Right atrium auricular region (tissue), 2 donors: ENCODE measurements around the gene RRP7A. TPM values are rescaled to one million over a fixed set of nuclear protein-coding genes. Genes with fewer than 3 reads are reported as not detected.
"Not testable (repeated sequence)": the region's sequence is repeated elsewhere in the genome, so short reads cannot be mapped to it uniquely, and the experiment has no call there.

Experiments used
- DNase-seq: peaks from one replicate; pipeline ENCODE4 v3.0.0-alpha.2; 2019; ENCODE audit warnings: low spot score
- H3K27ac ChIP-seq, 2 donors: fragments of 200-600 bp; sonication (generic); 1 replicate in 1 of 2; 2 replicates in 1 of 2; pipeline ENCODE4 v1.5.1; 2016 to 2019
- H3K27me3 ChIP-seq, 2 donors: fragments of 200-600 bp; sonication (generic); one replicate each; pipeline versions ENCODE4 v1.5.1 to v1.6.0; 2017 to 2019
- H3K36me3 ChIP-seq: fragments of 200-600 bp; sonication (generic); one replicate; pipeline ENCODE4 v1.5.1; 2016
- H3K4me1 ChIP-seq, 2 donors: fragments of 200-600 bp; sonication (generic); one replicate each; pipeline versions ENCODE4 v1.5.1 to v1.6.0; 2017 to 2019
- H3K4me3 ChIP-seq, 2 donors: fragments of 200-600 bp; sonication (generic); 1 replicate in 1 of 2; 2 replicates in 1 of 2; pipeline ENCODE4 v1.5.1; 2017 to 2019; ENCODE audit warnings: mild to moderate bottlenecking in 1 of 2, moderate library complexity in 1 of 2
- H3K9me3 ChIP-seq, 2 donors: fragments of 200-600 bp; sonication (generic); one replicate each; pipeline ENCODE4 v1.5.1; 2019
- total RNA-seq, 2 donors: library from RNA; depleted of rRNA; stranded (reverse); fragments of >200 nt; gene quantifications; one replicate each; pipeline ENCODE4 v1.1.0, GENCODE V29; 2016
- TF ChIP-seq, protein P1 (sequence below), 2 donors: fragments of 200-600 bp; sonication (generic); IDR thresholded peaks; one replicate each; pipeline ENCODE4 v1.5.1; 2019; ENCODE audit warnings: antibody characterized with exemption in 2 of 2

The RRP7A gene
- total RNA-seq, 2 donors from 2014 or later, result 12.9 to 19.4 TPM

DNA sequence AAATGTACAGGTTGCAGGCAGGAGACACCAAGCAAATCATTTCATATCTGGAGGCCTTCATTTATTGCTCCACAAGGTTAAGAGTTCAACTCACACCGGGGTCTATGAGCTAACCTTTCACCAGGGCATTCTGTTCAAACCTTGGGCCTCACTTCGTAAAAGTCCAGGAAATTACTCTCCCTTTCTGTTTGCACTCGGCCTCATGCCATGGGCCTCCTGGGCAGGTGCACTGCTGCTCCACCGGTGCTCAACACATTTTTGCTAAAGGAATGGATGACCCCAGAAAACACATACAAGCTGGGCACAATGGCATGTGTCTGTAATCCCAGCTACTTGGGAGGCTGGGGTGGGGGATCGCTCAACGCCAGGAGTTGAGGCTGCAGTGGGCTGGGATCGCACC lies 16.6 kb upstream of the RRP7A start:
- Histone ChIP-seq H3K27ac (no peak overlapping the region), H3K36me3 (no peaks in the 10 kb centered on the region), H3K27me3 (no peaks in the 10 kb centered on the region), H3K4me3 (no peak overlapping the region), H3K9me3 (no peaks in the 10 kb centered on the region), H3K4me1 (peaks cover 0 to 4% of the 10 kb centered on the region in 2 donors)
- no peak for DNase-seq
- TF ChIP-seq, protein P1, sequence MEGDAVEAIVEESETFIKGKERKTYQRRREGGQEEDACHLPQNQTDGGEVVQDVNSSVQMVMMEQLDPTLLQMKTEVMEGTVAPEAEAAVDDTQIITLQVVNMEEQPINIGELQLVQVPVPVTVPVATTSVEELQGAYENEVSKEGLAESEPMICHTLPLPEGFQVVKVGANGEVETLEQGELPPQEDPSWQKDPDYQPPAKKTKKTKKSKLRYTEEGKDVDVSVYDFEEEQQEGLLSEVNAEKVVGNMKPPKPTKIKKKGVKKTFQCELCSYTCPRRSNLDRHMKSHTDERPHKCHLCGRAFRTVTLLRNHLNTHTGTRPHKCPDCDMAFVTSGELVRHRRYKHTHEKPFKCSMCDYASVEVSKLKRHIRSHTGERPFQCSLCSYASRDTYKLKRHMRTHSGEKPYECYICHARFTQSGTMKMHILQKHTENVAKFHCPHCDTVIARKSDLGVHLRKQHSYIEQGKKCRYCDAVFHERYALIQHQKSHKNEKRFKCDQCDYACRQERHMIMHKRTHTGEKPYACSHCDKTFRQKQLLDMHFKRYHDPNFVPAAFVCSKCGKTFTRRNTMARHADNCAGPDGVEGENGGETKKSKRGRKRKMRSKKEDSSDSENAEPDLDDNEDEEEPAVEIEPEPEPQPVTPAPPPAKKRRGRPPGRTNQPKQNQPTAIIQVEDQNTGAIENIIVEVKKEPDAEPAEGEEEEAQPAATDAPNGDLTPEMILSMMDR (IDR thresholded peaks at IDR 0.05), result no peak

GRCh38 chr22:42535082-42535731 lies 15.6 kb upstream of the RRP7A start:
- not testable (repeated sequence) for DNase-seq, H3K9me3 ChIP-seq, H3K27ac ChIP-seq, H3K36me3 ChIP-seq, H3K4me3 ChIP-seq, H3K27me3 ChIP-seq, H3K4me1 ChIP-seq

GRCh38 chr22:42533638-42533977 lies 14.0 kb upstream of the RRP7A start:
- H3K36me3 ChIP-seq, result no peaks in the 10 kb centered on the region
- peaks cover 0 to 4% of the 10 kb centered on the region in 2 donors for H3K4me1 ChIP-seq

DNA sequence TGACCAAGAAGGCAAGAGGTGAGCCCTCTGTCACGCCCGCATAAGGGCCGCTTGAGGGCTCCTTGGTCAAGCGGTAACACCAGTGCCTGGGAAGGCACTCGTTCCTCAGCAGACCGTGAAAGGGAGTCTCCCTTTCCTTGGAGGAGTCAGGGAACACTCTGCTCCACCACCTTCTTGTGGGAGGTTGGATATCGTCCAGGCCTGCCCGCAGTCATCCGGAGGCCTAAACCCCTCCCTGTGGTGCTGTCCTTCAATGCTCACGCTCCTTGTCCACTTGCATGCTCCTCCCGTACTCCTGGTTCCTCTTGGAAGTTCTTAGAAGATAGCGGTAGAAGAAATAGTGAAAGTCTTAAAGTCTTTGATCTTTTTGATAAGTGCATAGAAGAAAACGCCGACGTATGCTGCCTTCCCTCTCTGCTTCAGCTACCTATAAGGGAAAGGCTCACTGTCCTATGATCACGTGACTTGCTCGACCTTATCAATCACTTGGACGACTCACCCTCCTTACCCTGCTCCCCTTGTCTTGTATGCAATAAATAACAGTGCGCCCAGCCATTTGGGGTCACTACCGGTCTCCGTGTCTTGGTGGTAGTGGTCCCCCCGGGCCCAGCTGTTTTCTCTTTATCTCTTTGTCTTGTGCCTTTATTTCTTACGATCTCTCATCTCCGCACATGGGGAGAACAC lies 11.9 kb upstream of the RRP7A start:
- not testable (repeated sequence) for H3K27ac ChIP-seq, H3K9me3 ChIP-seq, H3K36me3 ChIP-seq, H3K4me1 ChIP-seq, H3K27me3 ChIP-seq, DNase-seq, H3K4me3 ChIP-seq

More at GRCh38 chr22:42533638-42533977, 14.0 kb upstream of the RRP7A start:
- TF ChIP-seq, protein P1 (IDR thresholded peaks at IDR 0.05), result no peak
- H3K27ac ChIP-seq, result no peak overlapping the region
- H3K27me3 ChIP-seq, result no peaks in the 10 kb centered on the region
- no peaks in the 10 kb centered on the region for H3K9me3 ChIP-seq
- no peak overlapping the region for H3K4me3 ChIP-seq
- no peak for DNase-seq

- not testable (repeated sequence) for H3K27me3 ChIP-seq, H3K4me1 ChIP-seq, H3K9me3 ChIP-seq, H3K36me3 ChIP-seq, DNase-seq, H3K4me3 ChIP-seq, H3K27ac ChIP-seq
Measured at GRCh38 chr22:42529435-42529834, 9.8 kb upstream of the RRP7A start.

DNA sequence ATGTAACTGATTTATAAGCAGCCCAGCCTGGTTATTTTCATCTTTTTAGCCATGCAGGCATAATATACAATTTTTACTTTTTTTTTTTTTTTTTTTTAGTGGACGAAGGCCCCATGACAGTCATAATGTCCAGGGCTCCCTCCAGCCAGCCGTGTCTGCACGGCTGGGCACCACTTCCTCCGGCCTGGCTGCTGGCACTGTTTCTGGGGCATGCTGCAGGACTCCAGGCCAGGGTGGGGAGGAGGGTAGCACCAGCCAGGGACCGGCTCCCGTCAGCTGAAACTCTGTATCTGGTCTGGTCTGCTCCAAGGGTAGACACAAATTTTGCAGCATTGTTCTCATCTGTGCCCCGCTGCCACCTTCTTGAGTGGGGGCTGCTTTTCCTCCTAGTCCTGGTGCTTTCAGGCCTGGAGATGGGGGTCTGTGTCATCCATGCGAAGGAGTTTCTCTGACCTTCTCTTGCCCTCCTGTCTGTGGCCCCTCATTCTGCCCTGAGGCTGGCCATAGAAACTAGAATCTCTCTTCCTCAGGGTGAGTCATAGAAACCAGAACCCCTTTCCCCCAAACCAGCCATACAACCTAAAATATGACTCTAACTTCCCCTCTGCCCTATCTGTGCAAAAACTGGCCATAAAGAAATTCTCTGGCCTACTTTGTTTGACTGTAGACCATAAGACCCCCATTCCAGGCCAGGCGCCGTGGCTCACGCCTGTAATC lies 9.2 kb upstream of the RRP7A start:
- Histone ChIP-seq H3K27me3 (no peaks in the 10 kb centered on the region), H3K36me3 (no peaks in the 10 kb centered on the region), H3K9me3 (no peaks in the 10 kb centered on the region), H3K4me3 (no peak overlapping the region), H3K27ac (no peak overlapping the region), H3K4me1 (no peaks in the 10 kb centered on the region)
- TF ChIP-seq, protein P1 (IDR thresholded peaks at IDR 0.05), result no peak
- DNase-seq, result no peak

DNA sequence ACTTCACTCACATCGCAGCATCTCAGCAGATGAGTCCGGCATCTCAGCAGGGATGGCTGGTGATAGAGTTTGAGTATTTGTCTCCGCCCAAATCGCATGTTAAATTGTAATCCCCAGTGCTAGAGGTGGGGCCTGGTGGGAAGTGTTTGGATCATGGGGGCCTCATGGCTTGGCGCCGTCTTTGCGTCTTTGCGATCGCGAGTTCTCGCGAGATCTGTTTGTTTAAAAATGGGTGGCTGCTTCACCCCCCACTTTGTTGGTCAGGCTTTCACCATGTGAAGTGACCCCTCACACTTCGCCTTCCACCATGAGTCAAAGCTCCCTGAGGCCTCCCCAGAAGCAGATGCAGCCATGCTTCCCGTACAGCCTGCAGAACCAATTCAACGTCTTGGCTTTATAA lies 3.0 kb upstream of the RRP7A start:
- Histone ChIP-seq H3K27me3 (no peaks in the 10 kb centered on the region), H3K27ac (no peak overlapping the region), H3K36me3 (no peaks in the 10 kb centered on the region), H3K4me1 (peaks cover 0 to 10% of the 10 kb centered on the region in 2 donors), H3K9me3 (no peaks in the 10 kb centered on the region), H3K4me3 (no peak overlapping the region)
- DNase-seq, result no peak
- TF ChIP-seq, protein P1 (IDR thresholded peaks at IDR 0.05), result no peak
